Measurements from ENCODE around the gene RBM34.

RBM34 gene

GRCh38 chr1:235160957-235161684 is at the start of gene RBM34:
Gene RBM34, minus strand, starts transcription at chr1:235161250. Its CDS starts 24 bp downstream, at chr1:235161226.
- Histone ChIP-seq H3K36me3 (ENCODE audit: control insufficient read depth, low read length) (peaks cover 45% of the 10 kb centered on the region), H3K4me3 (ENCODE audit: low read length) (peak within 1 kb of the TSS; percentile 92), H3K27ac (ENCODE audit: low read depth, low read length) (peak within 1 kb of the TSS; percentile 60), H3K4me1 (ENCODE audit: control insufficient read depth, low read length) (peaks cover 29% of the 10 kb centered on the region), H3F3A (ENCODE audit: control insufficient read depth, insufficient read depth) (peaks cover 13% of the 10 kb centered on the region), H3K79me2 (ENCODE audit: control insufficient read depth, low read length) (peaks cover 52% of the 10 kb centered on the region), H3K9me2 (replicated peaks; ENCODE audit: control insufficient read depth, low read length) (no peaks in the 10 kb centered on the region), H3K9me3 (ENCODE audit: control insufficient read depth, insufficient read depth, low read length) (no peaks in the 10 kb centered on the region), H3K27me3 (ENCODE audit: control insufficient read depth, low read length) (no peaks in the 10 kb centered on the region), H3K4me2 (ENCODE audit: low read length) (peak within 1 kb of the TSS; percentile 68), H4K20me1 (ENCODE audit: control insufficient read depth, insufficient read depth, low read depth, low read length) (no peaks in the 10 kb centered on the region)
- TF ChIP-seq EZH2phosphoT487 (IDR thresholded peaks at IDR 0.05; ENCODE audit: borderline replicate concordance, low read length) (no peak), CTCF (IDR thresholded peaks at IDR 0.05; ENCODE audit: low read depth, low read length, poor library complexity, severe bottlenecking) (no peak)

DNA sequence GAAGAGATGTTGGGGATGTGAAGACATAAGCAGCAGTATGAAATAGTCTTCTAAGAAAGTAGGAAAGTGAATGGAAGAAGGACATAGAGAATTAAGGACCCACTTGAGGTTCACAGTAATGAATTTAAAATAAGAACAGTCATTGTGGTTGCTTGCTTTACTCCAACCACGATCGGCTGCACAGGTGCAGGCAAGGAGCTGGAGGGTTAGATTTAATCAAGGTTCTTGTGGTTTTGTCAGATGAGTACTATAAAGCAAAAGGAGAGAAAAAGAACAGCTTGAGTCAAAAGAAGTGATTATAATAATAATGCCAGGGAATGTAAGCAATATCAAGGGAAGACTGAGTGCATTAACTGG is 46.1 kb upstream of the RBM34 start:
- no peaks in the 10 kb centered on the region for H3F3A ChIP-seq (ENCODE audit: control insufficient read depth, insufficient read depth)
- no peaks in the 10 kb centered on the region for H3K79me2 ChIP-seq (ENCODE audit: control insufficient read depth, low read length)
- H4K20me1 ChIP-seq (ENCODE audit: control insufficient read depth, insufficient read depth, low read depth, low read length) = no peaks in the 10 kb centered on the region
- H3K9me2 ChIP-seq (replicated peaks; ENCODE audit: control insufficient read depth, low read length) = no peaks in the 10 kb centered on the region
- H3K4me2 ChIP-seq (ENCODE audit: low read length) = no peak overlapping the region
- no peak overlapping the region for H3K27ac ChIP-seq (ENCODE audit: low read depth, low read length)
- no peaks in the 10 kb centered on the region for H3K4me1 ChIP-seq (ENCODE audit: control insufficient read depth, low read length)
- TF ChIP-seq CTCF (IDR thresholded peaks at IDR 0.05; ENCODE audit: low read depth, low read length, poor library complexity, severe bottlenecking) = no peak
- no peak for TF ChIP-seq EZH2phosphoT487 (IDR thresholded peaks at IDR 0.05; ENCODE audit: borderline replicate concordance, low read length)
- peaks cover 34% of the 10 kb centered on the region for H3K36me3 ChIP-seq (ENCODE audit: control insufficient read depth, low read length)
- H3K27me3 ChIP-seq (ENCODE audit: control insufficient read depth, low read length) = no peaks in the 10 kb centered on the region
- no peaks in the 10 kb centered on the region for H3K9me3 ChIP-seq (ENCODE audit: control insufficient read depth, insufficient read depth, low read length)
- no peak overlapping the region for H3K4me3 ChIP-seq (ENCODE audit: low read length)

DNA sequence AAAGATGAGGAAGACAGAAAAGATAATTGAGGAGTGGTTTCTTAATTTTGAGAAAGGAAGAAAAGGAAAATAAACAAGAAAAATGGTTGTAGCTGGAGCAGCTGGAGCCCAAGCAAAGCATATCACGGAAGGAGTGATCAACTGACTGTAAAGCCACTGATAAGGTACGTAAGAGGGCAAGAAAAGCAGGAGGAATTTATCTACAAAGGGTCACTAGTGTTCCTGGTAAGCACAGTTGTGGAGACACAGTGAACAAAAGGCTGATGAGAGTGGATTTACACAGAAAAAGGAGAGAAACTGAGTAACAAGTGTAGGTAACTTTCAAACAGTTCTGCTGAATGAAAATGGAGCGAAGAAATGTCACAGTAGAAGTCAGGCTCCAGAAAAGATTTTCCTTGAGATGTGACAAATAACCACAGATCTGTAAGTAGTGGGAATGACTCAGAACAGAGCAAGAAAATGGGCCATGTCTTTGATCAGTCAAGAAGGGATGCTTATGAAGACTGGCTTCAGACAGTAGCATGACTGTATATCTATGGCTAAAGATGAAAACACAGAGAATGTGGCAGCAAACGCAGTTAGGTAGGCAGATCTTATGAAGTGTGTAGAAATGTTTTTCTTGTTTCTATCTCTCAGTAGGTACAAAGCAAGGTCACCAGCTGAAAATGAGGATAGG is 45.6 kb upstream of the RBM34 start:
- no peak for TF ChIP-seq EZH2phosphoT487 (IDR thresholded peaks at IDR 0.05; ENCODE audit: borderline replicate concordance, low read length)
- TF ChIP-seq CTCF (IDR thresholded peaks at IDR 0.05; ENCODE audit: low read depth, low read length, poor library complexity, severe bottlenecking) = no peak
- Histone ChIP-seq H3K27ac (ENCODE audit: low read depth, low read length) (no peak overlapping the region), H3K9me3 (ENCODE audit: control insufficient read depth, insufficient read depth, low read length) (no peaks in the 10 kb centered on the region), H3K9me2 (replicated peaks; ENCODE audit: control insufficient read depth, low read length) (no peaks in the 10 kb centered on the region), H3K36me3 (ENCODE audit: control insufficient read depth, low read length) (peaks cover 29% of the 10 kb centered on the region), H4K20me1 (ENCODE audit: control insufficient read depth, insufficient read depth, low read depth, low read length) (no peaks in the 10 kb centered on the region), H3K27me3 (ENCODE audit: control insufficient read depth, low read length) (no peaks in the 10 kb centered on the region), H3K4me2 (ENCODE audit: low read length) (no peak overlapping the region), H3F3A (ENCODE audit: control insufficient read depth, insufficient read depth) (no peaks in the 10 kb centered on the region), H3K4me3 (ENCODE audit: low read length) (no peak overlapping the region), H3K79me2 (ENCODE audit: control insufficient read depth, low read length) (no peaks in the 10 kb centered on the region), H3K4me1 (ENCODE audit: control insufficient read depth, low read length) (no peaks in the 10 kb centered on the region)

Measured in DOHH2 (cell line).